ENCODE data around the gene ADAMTS18.

GRCh38 chr16:77403732-77404131 is 31.1 kb downstream of the ADAMTS18 start:
- no peak for TF ChIP-seq POLR2A (IDR thresholded peaks at IDR 0.05)
- TF ChIP-seq CTCF (IDR thresholded peaks at IDR 0.05), result no peak
- TF ChIP-seq POLR2AphosphoS5 (IDR thresholded peaks at IDR 0.05), result no peak
- TF ChIP-seq EP300 (IDR thresholded peaks at IDR 0.05), result no peak

Measured in suprapubic skin (tissue), 4 donors.